Cerebellar cortex (tissue), 1 donor: ENCODE data around the gene PRKAB1.

Source experiments
- DNase-seq: peaks from one replicate; pipeline ENCODE4 v3.0.0-alpha.2; 2015; ENCODE audit warnings: low spot score

The PRKAB1 gene

DNA sequence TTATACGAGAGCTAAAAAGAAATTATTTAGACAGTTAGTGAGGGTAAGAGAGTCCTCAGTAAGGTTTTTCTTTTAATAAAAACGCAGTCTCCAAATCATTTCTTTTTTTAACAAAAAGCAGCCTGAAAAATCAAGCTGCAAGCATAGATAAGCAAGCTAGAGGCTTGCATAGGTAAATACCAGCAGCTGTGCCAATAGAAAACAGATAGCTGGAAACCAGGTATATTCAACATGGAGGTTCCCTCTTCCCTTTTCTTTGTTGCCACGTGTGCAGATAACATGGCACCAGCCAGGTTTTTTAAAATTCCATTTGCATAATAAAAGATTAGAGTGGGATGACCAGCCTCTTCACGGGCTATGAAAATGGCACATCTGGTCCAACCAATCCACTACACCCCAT is 6.1 kb upstream of the PRKAB1 start:
- DNase-seq = no peak

DNA sequence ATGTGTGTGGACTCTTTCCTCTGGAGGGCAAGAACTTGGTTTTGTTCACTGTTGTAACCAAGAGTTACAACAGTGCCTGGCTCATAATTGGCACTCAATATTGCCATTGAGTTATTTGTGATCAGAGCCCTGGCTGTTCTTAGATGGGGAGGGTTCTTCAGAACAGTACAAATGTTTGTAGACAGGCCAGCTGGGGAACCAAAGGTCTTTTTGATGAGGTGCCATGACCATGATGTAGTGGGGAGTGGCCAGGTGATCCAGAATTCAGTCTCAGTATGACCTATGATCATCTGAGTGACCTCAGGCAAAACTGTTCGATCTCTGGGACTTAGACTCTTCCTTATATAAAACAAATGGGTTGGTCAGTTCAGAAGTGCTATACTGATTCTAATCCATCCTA is 3.3 kb upstream of the PRKAB1 start:
- DNase-seq = no peak

DNA sequence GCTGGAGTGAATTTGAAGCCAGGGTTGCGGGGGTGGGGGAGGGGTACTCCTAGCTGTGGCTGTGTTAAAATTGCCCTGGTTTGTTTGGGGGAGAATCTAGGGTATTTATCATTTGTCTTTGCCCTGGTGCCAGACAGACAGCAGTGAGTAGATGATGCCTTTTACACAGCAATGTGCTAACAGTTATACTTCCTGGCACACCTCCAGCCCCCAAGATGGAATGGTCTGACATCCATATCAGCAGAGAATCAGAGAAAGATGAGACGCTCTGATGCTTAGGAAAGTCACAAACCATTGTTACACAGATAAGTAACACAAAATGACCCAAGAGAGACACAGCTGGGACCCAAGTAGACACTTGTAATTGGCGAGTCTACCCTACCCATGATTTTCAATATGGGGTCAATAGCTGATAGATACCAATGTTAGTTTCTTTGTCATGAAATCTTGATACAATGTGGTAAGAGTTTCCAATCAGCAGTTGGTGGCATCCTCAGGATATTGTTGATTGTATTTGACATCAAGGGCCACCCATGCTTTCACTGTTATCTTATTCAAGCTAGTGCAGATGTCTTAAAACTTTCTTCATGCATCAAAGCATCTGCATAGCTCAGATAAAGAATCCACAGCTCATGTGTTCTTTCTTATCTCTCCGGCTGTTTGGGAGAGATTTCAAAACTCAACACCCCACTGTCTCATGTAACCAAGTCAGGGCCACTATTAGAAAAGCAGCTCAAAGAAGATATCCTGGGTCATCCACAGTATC is 2.6 kb upstream of the PRKAB1 start:
- no peak for DNase-seq

DNA sequence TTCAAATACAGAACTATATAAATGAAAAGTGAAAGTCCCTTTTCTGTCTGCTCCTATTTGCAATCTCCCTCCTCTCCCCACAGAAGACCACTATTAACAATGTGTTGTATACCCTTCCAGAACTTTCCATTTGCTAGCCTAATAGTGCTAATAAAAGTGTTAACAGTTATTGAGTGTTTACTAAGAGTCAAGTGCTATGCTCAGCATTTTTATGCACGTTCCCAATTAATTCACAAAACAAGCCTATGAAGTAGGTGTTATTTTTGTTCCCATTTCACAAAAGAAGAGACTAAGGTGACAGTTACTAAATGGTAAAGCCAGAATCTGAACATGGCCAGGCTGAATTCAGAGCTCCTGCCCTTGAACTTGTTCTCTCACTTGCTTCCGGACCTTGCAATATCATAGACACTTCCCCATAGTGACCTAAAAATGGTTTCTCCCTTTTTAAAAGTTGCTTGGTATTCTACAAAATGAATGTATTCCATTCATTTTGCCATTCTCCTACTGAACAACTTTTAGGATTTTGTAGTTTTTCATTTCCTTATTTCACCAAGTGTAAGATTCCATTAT is 1.6 kb upstream of the PRKAB1 start:
- no peak for DNase-seq

DNA sequence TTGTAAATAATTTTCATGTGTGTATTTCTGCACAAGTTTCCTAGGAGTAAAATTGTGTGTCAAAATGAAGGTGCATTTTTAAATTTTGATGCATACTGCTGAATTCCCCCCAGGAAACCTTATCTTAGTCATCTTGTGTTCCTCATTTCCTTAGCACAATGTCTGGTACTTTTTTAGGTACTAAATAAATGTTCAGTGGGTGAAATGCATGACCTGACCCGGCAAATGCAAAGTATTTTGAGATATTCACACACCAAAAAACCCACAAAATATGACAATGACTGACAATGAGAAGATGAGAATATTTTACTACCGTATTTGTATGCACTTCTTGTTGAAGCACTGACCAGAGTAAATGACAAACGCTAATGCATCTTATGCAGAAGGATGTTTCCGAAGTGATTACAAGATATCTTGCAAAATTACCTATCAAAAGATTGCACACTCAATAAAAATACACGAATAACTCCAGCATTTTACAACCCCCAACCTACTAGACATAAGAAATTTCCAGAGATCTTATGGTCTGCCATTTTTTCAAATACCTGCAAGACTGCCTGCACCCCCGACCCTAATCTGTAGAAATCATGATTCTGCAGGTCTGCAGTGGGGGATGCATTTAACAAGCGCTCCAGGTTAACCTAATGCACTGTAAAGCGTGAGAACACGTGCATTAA is 895 bp upstream of the PRKAB1 start:
- no peak for DNase-seq

DNA sequence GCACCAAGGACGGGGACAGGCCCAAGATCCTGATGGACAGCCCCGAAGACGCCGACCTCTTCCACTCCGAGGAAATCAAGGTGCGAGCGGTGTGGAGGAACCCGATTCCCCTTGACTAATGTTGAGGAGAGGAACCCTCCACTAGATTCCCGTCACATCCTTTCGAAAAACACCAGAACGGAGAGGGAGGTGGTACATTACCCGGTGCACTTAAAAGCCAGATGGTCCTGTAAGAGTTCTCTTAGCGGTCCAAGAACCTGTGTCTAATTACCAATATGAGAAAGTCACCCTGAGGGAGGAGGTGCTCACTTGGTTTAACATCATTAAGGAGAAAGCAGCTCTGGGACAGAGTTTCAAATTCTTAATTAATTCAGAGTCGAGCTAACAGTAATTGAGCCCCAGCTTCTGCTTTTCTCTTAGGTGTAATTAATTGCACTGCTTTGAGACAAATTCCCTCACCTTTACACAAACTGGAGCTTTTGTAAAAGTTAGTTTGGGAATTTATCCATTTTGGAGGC is 450 bp downstream of the PRKAB1 start:
- no peak for DNase-seq

DNA sequence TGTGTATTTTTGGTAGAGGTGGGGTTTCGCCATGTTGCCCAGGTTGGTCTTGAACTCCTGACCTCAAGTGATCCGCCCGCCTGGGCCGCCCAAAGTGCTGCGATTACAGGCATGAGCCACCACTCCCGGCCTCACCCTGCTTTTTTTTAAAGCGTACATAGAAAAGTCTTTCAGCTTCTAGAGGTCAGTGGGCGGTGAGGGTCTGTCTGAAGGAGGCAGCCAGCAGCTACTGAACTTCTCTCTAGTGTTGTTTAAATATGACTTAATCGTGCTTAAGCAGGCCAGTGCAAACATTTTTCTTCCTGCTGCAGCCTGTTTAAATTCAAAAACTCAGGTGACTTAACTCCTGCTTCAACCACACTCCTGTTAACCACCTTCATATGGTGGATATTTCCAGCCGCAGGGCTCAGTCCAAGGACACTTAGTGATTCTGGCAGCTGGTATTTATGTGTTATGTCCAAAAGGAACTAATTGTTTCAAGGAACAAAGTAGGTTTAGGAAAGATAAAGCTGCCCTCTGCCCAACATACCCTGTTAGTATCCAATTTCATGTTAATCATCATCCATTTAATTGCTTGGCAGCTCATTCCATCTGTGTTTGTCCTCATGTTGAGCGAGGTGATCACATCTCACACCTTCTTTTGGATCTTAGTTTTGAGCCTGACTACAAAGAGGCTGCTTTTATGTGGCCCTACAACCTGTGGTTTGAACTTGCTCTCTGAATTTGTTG is 2.0 kb downstream of the PRKAB1 start:
- DNase-seq = no peak

DNA sequence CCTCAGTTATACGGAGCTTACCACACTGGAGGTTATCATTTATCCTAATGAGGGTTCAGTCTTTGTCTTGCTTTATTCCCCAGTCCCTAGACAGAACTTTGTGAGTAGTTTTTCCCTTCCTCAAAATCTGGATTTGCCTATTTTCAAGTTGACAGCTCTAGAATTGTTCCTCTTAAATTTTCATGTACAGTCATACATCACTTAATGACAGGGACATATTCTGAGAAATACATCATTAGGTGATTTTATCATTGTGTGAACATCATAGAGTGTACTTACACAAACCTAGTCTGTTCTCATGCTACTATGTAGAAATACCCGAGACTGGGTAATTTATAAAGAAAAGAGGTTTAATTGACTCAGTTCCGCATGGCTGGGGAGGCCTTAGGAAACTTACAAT is 3.1 kb downstream of the PRKAB1 start:
- DNase-seq = no peak

DNA sequence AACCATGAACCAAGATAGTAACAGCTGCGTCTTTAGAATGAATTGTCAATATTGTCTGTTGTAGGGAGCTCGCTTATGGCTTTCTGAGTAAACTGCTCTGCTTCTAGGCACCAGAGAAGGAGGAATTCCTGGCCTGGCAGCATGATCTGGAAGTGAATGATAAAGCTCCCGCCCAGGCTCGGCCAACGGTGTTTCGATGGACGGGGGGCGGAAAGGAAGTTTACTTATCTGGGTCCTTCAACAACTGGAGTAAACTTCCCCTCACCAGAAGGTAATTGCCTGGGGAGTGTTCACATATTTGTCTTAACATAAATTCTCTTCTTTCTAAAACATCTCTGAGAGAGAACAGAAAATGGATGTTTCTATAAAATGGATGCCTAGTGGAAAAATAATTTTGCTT is 4.3 kb downstream of the PRKAB1 start:
- DNase-seq = no peak

DNA sequence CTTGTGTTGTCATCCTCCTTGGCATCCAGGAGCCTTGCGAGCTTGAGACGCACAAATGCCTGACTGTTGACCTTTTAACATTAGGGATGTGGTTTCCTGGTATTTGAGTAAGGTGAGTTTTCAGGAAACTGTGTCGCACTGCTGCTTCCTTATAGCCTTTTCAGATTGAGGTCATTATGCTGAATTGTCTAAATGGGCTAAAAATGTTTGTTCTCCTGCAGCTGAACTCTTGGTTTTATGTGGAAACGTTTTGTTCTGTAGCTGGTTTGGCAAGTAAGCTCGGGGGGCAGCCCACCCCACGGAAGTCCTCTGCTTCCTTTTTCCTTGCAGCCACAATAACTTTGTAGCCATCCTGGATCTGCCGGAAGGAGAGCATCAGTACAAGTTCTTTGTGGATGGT is 5.7 kb downstream of the PRKAB1 start:
- no peak for DNase-seq

DNA sequence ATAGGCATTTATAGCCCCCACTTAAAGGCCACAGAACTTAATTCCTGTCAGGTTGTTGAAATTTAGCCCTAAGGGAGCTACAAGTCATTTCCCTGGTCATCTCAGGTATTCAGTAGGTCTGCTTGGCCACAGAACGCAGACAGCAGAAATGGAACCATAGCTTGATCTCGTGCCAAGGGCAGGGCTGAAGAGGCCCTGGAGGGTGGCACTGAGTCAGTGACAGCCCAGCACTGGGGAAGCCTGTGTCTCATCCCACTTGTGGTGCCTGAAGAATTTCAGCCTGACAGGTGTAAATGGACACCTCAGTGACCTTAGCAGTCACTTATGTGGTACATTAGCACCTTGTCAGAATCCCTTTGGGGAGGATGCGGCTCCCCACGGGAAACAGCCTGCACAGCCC is 6.6 kb downstream of the PRKAB1 start:
- DNase-seq = no peak

DNA sequence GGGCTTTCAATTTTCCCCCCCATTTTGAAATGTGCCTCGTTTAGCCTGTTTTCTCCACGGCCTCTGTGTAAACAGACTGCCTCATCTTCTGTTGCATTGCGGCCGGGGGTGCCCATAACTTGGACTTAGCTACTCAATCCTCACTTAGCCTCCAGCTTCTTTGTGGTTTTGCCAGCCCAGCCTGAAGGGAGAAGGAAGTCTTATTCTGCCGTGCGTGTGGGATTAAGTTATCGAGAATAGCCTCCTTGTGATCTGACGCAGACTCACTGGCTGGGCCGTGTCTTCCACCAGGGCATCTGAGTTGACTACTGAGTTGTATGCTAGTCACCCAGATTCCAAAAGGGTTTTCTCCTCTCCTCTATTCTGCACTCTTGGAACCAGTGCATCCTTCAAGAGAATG is 8.1 kb downstream of the PRKAB1 start:
- no peak for DNase-seq

DNA sequence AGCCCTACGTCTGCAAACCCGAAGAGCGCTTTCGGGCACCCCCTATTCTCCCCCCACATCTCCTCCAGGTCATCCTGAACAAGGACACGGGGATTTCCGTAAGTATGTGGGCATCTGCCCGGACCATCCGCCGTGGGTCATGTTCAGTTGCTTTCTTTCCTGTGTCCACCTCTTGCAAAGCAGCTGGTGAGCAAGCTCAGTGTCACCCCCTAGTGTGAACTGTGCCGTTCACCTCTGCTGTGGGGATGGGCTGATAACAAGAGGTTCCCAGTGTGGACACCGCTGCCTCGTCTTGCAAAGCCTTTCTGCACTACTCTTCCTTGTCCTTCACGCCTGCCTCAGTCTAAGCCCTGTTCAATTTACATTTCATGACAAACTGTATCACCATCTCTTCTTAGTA is 8.6 kb downstream of the PRKAB1 start:
- DNase-seq = no peak

DNA sequence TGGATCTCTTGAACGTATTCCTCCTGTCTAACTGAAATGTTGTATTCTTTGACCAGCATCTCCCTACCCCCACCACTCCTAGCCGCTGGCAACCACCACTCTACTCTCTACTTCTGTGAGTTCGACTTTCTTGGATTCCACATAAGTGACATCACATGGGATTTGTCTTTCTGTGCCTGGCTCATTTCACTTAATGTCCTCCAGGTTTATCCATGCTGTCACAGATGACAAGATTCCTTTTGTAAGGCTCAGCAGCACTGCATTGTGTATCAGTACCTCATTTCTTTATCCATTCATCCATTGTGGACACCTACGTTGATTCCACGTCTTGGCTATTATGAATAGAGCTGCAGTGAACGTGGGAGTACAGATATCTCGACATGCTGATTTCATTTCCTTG is 10.5 kb downstream of the PRKAB1 start:
- DNase-seq = no peak

DNA sequence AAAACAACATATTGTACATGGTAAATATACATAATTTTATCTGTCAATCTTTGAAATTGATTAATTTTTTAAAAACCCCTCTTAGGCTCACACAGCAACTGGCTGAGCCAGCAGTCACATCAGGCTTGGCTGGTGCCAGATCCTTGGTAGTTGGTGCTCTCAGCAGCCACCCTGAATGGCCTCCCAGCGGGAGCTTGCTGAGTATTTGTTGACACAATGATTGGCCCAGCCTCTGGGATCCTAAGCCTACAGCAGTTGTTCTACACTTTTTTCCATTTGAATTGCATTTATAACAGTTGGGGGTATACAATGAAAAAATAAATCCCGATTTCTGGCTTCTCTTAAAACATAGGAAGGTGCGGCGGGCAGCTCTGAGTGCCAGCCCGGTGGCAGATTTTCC is 11.1 kb downstream of the PRKAB1 start:
- DNase-seq = no peak

DNA sequence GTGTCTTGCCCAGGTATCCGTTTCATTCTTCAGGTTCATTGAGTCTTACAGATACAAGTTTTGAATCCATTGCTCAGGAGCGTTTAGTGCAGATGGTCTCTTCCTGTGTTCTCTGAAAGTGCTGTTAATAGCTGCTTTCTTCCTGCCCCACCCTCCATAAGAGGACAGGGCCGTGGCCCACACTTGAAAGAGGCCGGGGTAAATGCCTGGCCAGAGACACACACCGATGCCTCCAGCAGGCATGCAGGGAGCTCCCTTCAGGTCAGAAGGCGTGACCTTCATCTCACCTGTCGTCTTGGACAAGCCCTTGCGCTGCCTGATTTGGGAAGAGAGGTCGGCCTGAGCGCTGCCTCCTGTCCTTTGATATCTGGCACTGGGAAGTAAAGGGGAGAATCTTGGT is 11.6 kb downstream of the PRKAB1 start:
- no peak for DNase-seq

DNA sequence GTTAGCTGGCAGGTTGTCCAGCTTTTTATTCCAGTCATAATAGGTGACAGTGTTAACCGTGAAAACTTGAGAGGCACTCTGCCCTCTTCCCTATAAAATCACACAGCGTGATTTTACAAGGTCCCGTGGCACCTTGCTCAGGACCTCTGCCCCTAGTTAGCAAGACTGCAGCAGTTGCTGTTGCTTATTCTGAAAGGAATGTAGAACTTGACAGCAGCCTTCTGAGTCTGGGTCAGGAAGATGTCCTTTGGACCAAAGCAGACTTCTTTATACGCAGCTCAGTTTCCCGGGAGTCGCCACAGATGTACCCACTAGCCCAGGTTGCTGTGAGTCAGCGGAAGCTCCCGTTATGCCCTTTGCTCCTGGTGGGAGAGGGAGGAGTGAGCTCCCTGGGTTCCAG is 13.2 kb downstream of the PRKAB1 start:
- DNase-seq = no peak

DNA sequence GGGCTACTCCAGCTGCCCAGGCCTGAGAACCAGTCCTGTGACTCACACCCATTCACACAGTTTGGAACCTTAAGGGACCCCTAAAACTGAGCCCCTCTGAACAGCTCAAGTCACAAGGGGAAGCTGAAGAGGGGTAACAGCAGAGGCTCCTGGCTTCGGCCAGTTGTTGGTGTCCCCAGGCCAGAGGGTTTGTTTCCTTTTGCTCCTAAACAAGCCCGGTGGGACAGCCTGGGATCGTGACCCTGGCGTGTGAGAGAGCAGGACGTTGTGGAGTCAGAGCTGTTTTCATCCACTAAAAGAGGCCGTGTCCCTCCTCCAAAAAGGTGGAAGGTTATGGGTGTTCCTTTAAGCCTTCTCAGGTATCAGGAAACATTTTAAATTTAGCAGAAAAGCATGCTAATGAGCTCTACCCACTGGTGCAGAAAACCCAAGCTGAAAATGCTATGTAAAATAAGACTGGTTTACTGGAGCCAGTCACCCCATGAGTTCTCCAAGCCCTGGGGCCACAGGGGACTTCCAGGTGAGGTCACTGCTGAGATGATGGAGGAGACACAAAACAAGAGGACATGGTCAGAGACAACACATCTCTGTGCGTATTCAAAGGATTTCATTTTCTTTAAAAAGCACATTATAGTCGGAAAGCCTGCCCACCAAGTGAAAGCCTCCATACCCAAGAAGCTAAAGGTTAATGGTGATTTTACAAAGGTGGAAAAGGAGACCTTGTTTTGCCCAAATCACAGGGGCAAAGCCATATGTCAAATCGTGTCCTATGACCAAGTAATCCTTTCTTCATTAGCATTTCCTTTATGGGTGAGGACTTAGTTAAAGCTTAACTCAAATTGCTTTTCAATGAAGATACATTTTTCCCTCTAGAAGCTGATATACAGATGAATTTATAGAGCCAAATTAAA is 14.1 kb downstream of the PRKAB1 start:
- peak; percentile 10 for DNase-seq

DNA sequence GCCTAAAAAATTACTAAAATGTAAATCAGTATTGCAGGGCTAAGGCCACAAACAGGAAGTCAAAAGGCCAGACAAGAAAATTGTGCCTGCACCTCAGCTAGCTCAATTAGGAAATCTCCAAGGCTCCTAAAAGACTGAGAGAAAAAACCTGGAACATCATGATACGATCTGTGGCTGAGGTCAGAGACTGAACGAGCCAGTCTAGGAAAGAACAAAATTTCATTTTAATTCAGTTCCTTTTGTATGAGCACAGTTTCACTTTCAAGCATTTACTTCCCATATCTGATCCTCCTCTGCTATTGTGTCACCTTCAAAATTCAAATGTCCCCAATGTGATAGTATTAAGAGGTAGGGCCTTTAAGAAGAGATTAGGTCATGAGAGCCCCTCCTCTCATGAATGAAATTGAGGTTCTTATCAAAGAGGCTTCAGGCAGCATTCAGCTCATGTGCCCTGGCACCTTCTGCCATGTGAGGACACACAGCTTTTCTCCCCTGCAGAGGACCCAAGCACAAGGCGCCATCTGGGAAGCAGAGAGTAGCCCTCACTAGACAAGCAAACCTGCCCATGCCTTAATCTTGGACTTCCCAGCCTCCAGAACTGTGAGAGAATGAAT is 14.8 kb downstream of the PRKAB1 start:
- DNase-seq = no peak

DNA sequence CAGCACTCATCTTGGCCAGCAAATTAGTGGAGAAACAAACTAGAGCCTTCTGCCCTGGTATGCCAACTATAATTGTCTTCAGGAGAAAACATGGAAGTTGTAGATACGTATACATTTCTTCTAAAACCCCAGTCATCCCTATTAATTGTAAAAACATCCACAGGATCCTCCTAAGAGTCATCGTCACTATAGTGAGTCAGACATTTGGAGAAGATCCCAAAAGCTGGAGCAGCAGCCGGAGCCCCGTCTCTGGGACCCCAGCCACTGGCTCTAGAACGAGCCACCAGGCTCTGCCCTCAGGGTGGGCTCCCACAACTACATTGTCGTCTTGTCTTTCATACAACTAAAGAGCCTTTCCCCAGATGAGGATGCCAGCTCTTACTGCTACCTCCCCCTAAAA is 15.5 kb downstream of the PRKAB1 start:
- DNase-seq = no peak

DNA sequence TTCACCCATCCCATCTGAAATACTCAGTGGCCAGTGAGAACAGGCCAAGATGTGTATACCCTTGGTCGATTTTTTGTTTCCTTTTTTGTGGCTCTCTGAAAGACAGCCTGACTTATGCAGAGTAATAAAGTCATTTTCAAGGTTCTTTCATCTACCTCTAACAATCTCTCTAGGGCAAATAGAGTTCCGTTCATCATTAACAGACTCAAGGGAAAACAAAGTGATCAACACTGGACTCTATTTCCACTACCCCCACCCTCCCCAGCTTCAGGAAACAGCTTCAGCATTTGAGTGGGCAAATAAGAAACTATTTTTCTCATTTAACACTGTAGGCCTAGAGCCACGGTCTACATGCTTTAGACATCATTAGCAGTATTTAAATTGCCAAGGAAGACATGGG is 15.9 kb downstream of the PRKAB1 start:
- DNase-seq = no peak
